Adrenal gland (tissue), 5 donors: Measurements from ENCODE around the gene FOXB2.

Experiments used
- CTCF ChIP-seq, 6 experiments: fragments of 450-650 bp in 4 of 6; fragments of 200-600 bp in 2 of 6; sonication (generic) in 1 of 6; IDR thresholded peaks; 1 replicate in 5 of 6; 2 replicates in 1 of 6; pipeline versions ENCODE4 v1.5.1 to v1.8.0; 2016 to 2021; ENCODE audit warnings: antibody characterized with exemption in 6 of 6, mild to moderate bottlenecking in 2 of 6, moderate library complexity in 1 of 6
- POLR2A ChIP-seq, 2 donors: fragments of 450-650 bp; IDR thresholded peaks; one replicate each; pipeline ENCODE4 v1.6.1; 2017; ENCODE audit warnings: antibody characterized with exemption in 2 of 2, mild to moderate bottlenecking in 2 of 2, moderate library complexity in 1 of 2
- donor health status: DM: no; HTN: no; CAD: no.

GRCh38 chr9:77024776-77025545, 5.5 kb downstream of the FOXB2 start:
- TF ChIP-seq CTCF (IDR thresholded peaks at IDR 0.05) (no peak), POLR2A (IDR thresholded peaks at IDR 0.05) (no peak)
